Inferior parietal cortex (tissue), 1 donor: ENCODE results near the gene RHO.
"Not testable (repeated sequence)": the region's sequence is repeated elsewhere in the genome, so short reads cannot be mapped to it uniquely, and the experiment has no call there.

Source experiments
- DNase-seq: peaks from one replicate; pipeline ENCODE4 v3.0.0-alpha.2; 2016; ENCODE audit errors: extremely low spot score

Gene RHO

DNA sequence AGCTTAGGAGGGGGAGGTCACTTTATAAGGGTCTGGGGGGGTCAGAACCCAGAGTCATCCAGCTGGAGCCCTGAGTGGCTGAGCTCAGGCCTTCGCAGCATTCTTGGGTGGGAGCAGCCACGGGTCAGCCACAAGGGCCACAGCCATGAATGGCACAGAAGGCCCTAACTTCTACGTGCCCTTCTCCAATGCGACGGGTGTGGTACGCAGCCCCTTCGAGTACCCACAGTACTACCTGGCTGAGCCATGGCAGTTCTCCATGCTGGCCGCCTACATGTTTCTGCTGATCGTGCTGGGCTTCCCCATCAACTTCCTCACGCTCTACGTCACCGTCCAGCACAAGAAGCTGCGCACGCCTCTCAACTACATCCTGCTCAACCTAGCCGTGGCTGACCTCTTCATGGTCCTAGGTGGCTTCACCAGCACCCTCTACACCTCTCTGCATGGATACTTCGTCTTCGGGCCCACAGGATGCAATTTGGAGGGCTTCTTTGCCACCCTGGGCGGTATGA, at the start of gene RHO:
Gene RHO, plus strand, starts transcription at position 51 of the 512 bp plus-strand sequence. Its CDS starts 95 bp downstream, at position 146.
- no peak for DNase-seq

DNA sequence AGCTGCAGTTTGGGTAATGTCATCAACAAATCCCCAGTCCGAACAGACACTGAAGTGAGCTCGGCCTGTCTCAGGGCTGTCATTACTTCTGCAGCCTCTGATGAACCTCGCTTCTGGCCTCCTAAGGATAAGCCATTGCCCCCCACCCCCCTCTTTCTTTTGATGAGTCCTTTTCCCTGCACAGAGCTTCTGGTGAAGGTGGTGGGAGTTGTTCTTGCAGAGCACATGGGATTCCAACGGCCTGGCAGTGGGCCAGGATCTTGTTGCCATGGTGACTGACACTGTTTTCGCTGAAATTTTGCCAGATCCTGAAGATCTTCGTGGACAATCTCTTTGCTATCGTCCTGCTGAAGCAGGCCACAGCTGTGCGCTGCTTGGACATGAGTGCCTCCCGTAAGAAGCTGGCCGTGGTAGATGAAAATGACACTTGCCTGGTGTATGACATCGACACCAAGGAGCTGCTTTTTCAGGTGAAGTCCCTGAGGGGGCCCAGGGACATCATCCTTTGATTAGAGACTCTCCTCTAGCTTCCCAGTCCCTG, 47.1 kb upstream of the RHO start:
- not testable (repeated sequence) for DNase-seq

GRCh38 chr3:129481766-129482332, 46.6 kb upstream of the RHO start:
- no peak for DNase-seq

GRCh38 chr3:129482721-129483120, 45.7 kb upstream of the RHO start:
- no peak for DNase-seq

DNA sequence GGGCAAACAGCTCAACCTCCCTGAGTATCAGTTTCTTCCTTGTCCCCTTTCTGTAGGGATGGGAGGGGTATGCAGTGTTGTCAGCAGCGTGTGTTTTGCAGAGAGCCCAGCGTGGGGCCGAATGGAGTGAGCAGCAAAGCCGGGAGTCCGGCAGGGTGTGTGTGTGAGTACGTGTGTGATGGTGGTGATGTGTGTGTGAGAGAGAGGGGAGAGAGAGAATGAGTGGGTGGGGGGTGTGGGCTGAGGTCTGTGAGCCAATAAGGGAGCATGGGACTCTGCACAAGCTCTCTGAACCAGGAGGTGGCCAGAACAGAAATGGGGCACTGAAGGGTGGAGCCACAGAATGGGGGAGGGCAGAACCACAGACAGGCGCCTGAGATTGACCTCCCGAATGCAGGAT, 44.6 kb upstream of the RHO start:
- DNase-seq, result no peak

DNA sequence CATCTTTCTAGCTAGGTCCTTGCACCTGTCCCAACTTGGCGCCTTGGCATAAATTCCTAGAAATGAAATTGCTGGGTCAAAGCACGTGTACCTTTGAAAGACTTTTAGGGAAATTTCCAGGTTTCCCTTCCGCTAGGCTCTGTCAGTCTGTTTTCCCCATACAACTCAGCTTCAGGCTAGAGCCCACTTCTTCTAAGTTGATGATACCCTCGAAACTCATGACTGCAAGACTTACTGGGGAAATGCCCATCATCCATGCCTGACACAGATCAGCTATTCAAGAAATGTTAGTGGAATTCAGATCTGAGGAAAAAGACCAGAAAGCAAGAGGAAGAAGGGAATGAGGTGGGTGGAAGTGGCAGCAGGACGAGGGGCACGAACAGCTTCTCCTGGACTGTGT, 43.3 kb upstream of the RHO start:
- DNase-seq, result not testable (repeated sequence)

DNA sequence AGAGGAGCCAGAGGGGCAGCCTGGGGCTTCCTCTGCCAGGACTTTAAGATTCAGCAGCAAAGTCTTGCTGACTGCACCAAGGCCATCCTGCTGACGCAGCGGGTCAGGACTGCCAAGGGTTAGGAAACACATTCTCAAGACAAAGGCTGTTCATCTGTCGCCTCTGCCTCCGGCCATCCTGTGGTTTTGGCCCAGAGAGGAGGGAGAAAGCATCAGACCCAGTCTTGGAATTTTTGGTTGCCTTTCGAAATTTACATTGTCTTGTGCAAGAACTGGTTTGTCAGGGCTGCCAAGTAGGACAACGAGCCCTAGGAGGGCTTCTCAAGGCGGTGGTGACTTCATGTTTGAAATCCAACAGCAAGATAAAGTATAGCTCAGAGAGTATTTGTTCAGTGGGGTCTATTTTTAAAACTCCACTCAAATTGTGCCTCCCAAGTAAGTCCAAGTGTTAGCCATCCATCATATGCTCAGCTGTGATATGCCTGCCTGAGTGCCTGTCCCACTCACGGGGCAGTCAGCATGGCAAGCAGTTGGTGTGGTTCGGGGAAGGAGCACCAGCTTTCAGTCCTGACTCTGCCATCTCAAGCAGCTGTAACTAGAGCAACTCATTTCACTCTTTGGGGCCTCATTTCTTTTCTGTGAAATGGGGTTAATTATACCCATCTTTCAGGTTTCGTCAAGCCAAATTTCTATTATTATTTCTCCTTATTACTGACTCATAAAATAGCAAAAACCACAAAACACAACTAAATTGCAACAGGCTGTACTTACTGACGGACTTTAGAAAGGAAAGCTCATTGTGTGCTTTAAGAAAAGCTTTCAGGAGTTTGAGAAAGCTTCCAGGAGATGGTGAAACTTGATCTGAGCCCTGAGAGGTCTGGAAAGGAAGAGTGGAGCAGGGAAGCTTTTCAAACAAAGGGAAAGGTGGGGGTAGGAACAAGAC, 42.4 kb upstream of the RHO start:
- DNase-seq, result no peak

- DNase-seq, result no peak
Measured at GRCh38 chr3:129486664-129487035, 41.8 kb upstream of the RHO start.

- no peak for DNase-seq
Measured at GRCh38 chr3:129487183-129487867, 41.1 kb upstream of the RHO start.

DNA sequence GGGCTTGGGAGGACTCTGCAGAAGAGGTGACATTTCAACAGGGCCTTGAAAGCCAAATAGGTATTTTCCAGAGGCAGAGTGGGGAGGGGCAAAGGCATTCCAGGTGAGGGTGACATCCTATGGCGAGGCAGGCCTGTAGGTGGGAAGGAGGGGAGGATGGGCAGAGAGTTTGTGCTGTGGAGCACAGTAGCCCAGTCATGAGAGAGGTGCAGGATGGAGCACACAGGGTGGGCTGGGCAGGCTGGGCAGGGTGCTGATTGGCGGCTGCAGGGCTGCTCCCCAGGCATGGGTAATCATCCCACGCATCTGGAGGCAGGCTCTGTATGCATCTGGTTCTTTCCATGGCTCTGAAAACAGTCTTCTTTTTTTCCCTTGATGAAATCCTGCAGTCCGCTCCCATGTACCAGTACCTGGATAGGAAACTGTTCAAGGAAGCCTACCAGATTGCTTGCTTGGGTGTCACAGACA, 40.5 kb upstream of the RHO start:
- not testable (repeated sequence) for DNase-seq

- not testable (repeated sequence) for DNase-seq
Measured at GRCh38 chr3:129489258-129489657, 39.2 kb upstream of the RHO start.

GRCh38 chr3:129490273-129490675, 38.2 kb upstream of the RHO start:
- DNase-seq, result peak; percentile 89

DNA sequence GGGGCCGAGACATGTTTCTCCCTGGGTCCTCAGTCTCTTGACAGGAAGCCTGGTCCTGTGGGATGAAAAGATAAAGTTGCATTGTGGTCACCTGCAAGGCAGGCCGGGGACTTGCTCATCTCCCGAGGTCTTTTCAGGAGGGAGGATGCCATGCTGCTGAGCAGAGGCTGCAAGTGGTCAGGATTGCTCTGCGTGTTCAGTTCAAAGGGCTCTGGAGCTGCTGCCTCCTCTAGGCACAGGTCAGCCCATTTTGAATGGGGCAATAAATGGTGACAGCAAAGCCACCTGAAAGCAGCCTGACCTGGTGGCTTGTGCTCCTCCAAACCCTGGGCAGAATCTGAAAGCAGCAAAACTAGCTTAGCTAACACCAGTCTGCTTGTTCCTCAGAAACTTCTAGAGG, 37.4 kb upstream of the RHO start:
- not testable (repeated sequence) for DNase-seq

DNA sequence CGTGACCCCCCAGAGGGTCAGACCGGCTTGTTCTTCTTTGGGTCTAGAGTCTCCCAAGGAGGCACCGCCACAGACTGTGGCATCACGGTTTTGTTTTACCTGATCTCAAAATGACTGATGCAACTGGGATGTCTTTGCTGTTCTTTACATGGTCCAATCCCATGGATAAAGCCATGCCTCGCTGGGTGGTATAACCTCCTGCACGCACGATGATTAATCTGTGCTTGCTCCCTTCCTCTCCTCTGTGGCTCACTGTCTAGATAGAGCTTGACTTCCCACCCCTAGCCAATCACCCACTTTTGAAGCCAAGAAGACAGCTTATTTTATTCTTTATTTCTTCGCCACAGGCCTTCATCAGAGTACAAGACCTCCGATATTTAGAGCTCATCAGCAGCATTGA, 36.6 kb upstream of the RHO start:
- DNase-seq, result no peak

- DNase-seq, result no peak
Measured at GRCh38 chr3:129492691-129493090, 35.7 kb upstream of the RHO start.

GRCh38 chr3:129493206-129493605, 35.2 kb upstream of the RHO start:
- DNase-seq, result no peak

- not testable (repeated sequence) for DNase-seq
Measured at GRCh38 chr3:129494499-129494898, 33.9 kb upstream of the RHO start.

DNA sequence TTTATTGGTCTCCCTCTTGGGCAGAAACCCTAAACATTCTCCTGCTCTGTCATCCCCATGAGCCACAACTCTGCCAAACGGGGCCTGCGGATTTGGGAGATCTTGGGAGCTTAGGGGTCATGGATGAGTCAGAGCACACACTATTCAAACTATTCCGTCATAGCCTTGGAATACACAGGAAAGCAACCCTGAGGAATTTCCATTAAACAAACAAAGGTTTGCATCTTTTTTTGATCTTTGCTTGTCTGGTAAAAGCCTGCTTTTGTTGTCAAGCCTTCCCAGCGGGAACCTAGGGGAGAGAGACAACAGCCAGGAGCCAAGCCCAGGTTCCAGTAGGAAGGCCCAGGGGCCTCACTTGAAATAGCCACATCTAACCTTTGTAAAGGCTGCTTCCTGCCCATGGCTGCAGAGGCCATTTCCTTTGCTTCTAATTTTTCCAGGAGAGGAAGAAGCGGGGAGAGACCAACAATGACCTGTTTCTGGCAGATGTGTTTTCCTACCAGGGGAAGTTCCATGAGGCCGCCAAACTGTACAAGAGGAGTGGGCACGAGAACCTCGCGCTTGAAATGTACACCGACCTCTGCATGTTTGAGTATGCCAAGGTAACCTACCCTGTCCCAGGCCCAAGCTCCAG, 33.3 kb upstream of the RHO start:
- DNase-seq, result not testable (repeated sequence)

DNA sequence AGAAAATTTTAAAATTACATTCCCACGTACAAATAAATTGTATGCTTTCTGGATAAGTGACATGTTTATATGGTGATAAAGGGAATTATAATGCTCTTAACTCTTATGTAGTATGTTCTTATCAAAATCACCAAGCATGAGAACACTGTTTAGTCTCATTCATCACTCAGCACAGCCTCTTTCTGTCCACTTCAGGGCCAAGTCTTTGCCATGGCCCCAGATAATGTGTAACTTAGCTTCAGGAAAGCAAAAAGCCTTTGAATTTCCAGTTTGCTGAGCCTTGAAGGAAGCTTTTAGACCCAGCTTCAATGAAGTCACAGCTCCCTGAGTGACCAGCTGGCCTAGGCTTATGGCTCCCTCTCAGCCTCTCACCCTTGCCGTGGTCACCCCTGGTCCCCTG, 30.6 kb upstream of the RHO start:
- DNase-seq, result not testable (repeated sequence)

DNA sequence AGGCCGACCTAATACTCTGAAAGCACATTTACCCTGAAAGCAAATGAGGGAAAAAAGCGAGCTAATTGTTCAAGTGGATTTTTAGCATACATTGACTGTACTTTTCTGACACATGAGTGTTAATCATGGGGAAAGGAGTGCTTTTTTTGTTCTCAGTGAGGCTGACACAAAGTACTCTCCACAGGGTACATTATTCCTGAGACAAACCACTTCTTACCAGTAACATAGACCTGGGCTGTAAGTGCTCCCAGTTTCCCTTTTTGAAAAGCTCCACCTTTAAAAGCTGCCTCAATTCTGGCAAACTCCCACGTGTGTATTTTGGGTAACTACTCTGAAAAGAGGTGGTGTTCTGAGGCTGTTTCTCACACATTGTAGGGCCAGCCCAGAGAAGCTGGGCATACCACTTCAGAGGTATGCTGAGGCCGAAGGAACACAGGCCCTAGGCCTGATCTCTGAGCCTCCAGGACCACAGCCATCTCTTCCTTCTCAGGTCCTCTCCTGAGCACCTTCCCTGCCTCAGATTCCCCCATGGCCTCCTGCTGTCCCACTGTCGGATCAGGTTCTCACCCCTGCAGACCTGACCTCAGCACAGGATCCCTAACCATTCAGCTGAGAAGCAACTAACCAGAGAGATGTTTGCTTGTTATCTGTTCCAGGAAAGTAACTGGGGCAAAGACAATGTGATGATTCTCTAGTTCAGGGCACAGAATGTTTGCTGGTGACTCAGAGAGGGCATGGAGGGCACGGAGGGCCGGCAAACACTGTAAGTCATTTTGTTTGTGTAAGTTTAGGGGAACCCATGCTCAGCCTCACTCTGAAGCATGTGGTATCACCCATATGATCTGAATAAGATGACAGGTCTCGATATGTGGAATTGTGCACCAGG, 29.6 kb upstream of the RHO start:
- not testable (repeated sequence) for DNase-seq
